Measurements from ENCODE around the gene SLC4A4. TPM values are rescaled to one million over a fixed set of nuclear protein-coding genes. Genes with fewer than 3 reads are reported as not detected.

Gene SLC4A4
- total RNA-seq, 1 donor from 2014 or later, result 41.6 TPM

DNA sequence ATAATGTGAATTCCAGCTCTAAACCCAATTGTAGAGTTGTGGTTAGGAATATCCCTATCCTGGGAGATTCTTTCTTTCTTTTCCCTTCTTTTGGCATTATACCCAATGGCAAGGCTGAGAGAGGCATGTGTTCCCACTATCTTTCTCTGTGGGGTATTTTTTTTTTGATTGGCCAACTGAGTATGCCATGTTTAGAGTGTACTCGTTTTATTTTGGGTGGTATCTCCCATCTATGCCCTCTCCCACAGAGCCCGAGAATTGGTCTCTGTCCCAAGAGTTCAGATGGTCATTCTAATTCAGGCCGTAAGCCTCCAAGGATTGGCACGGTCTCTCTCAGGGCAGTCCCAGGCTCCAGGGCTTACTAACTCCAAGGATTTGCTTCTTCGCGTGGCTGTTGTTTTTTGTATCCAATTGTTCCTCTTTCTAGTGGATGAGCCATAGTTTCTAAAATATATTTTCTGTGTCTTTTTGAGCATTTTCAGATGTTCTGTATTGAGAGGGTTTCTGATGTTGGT lies 198.8 kb downstream of the SLC4A4 start:
- no peak for DNase-seq (ENCODE audit: low read depth)

DNA sequence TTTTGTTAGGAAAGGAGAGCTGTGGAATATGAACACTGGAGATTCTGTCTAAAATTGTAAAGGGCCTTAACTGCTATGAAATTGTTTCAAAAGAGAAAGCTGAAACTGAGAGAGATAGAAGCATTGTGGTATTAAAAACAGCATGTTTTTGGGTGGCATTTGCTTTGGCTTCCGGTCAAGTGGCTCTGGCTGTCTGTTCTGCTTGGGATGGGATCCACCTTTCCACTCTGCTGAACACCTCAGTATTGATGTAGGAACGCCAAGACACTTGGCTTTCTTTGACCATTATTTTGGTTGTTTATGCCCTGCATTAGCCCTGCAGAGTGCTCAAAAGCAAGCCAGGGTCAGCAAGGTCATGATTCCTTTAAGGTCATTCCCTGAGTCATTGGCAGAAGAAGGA lies 199.7 kb downstream of the SLC4A4 start:
- no peak for DNase-seq (ENCODE audit: low read depth)

DNA sequence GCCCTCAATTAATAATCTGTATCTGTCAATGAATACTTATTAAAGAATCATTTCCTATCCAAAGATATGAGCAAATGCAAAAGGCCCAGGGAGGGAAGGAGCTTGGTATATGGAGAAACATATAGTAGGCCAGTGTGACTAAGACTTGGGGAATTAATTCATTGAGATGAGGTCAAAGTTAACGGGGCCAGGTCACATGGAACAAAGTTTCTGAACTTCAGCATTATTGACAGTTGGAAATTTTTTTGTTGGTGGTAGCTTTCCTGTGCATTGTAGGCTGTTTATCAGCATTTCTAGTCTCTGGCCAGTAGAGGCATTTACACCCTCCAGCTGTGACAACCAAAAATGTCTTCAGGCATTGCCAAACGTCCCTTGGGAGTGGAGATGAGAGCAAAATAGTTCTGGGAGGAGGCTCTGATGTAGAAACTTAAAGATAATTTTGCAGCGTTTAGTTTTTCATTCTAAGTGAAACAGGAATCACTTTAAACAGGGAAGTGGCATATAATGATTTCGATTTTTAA lies 202.0 kb downstream of the SLC4A4 start:
- DNase-seq (ENCODE audit: low read depth), result no peak

DNA sequence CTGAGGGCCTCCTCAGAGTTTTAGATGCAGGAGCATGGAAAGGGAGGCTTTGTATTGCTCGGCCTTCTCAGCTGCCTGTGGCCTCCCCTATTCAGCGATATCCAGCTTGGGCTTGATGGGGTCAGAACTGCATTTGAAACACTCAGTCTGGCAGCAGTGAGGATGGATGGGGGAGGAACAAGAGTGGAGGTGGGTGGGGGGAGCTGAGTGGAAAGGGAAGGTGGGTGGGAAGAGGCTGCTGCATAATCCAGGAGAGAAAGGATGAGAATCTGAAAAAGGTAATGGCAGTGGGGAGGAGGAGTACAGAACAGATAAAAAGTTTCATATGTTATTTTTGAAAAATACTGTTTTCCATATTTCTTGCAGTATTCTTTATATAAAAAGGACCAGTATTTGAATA lies 202.7 kb downstream of the SLC4A4 start:
- no peak for DNase-seq (ENCODE audit: low read depth)

DNA sequence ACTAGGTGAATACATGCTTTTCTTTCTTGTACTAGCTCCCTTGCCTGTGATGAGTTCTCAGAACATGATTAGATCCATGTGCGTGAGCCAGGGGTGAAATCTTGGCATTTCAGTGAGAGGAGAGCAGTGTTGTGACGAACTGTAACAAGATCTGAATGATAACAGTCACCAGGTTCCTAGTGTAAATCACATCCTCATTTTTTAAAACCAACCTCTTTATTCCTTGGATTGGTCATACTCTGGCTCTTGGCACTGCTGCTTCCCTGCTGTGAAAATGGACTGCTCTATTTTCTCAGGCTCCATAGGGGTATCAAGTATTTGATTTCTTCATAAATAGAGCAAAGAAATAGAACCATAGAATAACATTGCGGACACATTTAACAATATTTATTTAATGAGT lies 206.3 kb downstream of the SLC4A4 start:
- no peak for DNase-seq (ENCODE audit: low read depth)

DNA sequence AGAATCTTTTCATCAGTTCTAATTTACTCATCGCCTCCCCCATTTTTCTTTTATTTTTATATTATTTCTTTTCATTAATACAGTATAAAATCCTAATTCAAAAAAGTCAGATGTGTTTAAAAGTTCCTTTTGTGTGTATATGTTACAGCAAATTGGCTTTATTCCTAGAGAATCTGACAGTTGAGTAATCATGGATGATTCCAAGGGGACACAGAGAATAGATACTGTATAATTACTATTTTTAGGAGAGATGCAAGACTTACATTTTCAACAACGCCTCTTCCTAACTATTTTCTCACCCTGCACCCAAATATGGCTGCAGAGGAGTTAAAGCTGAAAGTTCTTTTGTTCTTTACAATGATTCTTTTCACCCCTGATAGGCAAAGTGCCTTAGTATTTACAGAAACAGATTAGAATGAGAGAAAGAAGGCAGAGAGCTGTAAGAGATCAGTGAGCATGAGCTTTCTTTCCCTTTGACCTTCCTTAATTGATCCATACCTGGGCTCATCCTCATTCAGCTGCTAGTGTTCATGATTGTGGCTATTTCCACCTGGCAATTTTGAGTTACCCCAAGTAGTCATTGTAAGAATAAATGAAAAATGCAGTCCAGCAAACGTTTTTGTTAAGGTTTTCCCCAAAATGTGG lies 210.8 kb downstream of the SLC4A4 start:
- no peak for DNase-seq (ENCODE audit: low read depth)

DNA sequence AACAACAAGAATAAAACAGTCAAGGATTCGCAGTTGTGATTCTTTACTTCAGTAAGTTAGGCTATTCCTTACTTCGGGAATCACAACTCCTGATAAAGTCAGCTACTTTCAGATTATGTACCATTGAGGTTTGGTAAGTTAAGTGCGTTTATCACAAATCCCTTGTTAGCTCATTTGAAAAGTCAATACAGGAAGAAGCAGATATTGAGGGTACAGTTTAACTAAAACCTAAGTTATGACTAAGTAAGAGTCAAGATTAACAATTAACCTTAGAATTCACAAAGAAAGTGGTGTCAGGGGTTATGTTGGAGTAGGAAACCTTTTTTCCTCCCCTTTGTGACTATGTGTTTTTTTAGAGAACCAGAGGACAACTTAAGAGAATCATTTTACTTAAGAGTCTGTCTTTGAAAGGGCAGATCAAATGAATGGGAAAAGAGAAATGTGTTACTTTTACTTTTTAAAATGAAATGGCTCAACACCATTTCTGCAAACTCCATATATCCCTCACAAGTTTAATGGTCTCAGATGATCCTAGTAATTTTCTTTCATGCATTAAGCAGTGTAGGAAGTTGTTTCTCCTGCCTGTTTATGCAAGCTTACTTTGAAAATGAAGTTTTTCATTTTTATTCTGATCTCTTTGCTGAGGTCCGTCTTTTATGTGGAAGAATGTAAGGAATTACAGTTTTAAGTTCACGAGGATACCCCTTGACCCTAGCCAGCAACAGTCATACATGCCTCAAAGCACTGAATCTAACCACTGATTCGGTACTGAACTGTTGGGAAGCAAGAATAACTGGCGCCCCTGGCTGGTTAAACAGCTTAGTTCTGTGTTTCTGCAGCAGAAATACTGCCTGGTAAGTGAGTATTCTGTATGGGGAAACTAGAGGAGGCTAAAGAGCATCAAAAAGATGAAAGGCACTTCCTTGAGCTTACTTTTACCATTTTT lies 211.7 kb downstream of the SLC4A4 start:
- peak; percentile 89 for DNase-seq (ENCODE audit: low read depth)

DNA sequence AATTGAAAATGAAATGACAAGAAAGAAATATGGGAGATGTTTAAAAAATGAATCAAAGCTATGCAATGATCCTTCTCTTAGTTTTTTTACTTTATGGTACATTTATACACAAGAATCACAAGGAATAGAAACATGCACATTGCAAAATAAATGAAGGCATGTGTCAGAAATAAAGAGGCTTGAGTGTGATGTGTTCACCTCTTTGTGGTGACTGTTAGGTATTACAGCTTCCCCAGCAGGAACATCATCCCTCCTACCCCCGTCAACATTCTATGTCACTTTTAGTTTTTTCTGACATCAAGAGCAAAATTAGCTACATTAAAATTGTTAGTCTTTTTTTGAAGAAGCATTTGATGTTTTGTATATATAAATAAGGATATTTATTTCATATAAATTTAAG lies 214.8 kb downstream of the SLC4A4 start:
- DNase-seq (ENCODE audit: low read depth), result peak; percentile 62

DNA sequence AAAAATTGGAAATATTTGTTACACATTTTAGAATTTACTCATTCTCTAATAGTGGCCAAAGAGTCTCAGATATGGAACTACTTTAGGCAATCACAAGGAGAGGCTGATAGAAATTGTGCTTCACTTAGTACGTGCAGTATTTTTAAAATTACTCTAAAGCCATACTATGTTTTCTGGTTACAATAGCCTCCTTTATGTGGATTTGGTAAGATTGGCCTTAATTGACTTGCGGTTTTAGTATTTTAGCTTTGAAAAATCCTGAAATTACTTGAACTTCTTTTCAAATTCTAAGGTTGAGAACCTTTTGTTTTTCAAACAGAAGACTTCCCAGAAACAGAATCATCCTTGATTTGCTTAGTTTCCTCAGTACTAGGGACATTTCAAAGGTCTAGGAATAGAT lies 215.2 kb downstream of the SLC4A4 start:
- DNase-seq (ENCODE audit: low read depth), result no peak

DNA sequence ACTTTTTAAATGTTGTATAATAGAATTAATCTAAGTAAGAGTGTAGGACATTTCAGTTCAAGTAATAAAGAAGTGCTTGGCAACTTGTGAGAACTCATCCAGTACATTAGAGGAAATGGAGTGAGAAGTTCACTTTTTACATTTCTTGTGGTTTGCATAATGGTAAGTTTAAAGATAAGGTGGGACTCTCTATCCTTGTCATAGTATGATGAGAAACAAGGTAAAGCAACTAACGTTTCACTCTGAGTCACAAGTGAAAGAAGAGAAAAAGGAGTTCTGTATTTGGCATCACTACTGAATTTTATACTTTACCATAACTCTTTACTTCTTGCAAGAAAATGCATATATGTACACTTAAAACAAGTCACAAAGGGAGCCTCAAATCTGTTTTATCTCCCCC lies 219.4 kb downstream of the SLC4A4 start:
- DNase-seq (ENCODE audit: low read depth), result no peak

DNA sequence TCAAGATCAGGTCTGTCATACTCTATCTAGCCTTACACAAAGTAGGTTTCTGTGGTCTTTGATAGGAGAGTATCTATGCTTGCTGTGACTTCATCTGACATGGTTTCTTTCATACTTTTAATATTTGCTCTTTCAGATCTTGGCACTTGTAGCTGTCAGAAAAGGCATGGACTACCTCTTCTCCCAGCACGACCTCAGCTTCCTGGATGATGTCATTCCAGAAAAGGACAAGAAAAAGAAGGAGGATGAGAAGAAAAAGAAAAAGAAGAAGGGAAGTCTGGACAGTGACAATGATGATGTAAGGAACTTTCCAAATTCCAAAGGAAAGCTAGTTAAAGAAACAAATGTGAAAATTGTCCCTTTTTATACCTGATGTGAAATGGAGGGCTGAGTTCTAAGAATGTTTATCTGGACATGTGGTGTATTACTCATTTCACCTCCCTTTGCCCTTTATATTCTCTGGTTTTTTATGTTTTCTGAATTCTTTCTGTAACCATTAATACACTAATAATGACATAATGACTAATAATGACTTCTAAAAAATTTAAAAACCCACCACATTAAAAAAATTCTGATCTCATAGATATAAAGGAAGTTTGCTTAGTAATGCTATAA lies 221.2 kb downstream of the SLC4A4 start:
- peak; percentile 42 for DNase-seq (ENCODE audit: low read depth)

DNA sequence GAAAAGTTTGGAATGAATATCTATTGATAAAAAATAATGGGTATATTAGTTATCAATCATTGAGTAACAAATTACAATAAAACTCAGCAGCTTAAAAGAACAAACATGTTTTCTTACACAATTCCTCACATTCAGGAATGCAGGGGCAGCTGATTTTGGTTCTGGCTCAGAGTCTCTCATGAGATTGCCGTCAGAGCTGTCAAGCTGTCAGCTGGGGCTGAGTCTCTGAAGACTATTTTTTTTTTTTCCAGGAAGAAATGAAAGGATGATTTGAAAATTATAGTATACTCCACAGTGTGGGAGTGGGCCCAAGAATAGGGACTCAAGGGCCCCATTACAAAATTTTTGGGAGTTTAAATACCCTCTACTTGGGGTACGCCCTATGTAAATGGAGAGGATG lies 226.0 kb downstream of the SLC4A4 start:
- no peak for DNase-seq (ENCODE audit: low read depth)

DNA sequence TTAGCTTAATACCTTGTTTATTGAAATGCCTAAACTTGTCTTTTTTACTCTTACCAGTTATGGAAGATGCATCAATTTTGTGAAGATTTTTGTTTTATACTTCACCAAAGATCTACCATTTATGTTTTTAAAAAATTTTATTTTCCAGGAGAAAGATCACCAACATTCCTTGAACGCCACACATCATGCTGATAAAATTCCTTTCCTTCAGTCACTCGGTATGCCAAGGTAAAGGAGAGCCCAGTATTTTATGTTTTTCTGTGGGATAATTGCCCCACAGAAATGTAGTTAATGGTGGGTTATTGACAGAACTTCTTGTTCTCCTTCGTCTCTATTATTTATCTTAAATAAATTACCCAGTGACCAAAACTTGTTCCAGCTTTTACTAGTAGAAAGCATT lies 228.0 kb downstream of the SLC4A4 start:
- DNase-seq (ENCODE audit: low read depth), result no peak

DNA sequence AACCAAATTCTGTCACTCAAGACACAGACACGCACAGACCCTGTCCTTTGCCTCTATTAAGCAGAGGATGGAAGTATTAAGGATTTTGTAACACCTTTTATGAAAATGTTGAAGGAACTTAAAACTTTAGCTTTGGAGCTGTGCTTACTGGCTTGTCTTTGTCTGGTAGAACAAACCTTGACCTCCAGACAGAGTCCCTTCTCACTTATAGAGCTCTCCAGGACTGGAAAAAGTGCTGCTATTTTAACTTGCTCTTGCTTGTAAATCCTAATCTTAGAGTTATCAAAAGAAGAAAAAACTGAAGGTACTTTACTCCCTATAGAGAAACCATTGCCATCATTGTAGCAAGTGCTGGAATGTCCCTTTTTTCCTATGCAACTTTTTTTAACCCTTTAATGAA lies 229.3 kb downstream of the SLC4A4 start:
- DNase-seq (ENCODE audit: low read depth), result no peak

DNA sequence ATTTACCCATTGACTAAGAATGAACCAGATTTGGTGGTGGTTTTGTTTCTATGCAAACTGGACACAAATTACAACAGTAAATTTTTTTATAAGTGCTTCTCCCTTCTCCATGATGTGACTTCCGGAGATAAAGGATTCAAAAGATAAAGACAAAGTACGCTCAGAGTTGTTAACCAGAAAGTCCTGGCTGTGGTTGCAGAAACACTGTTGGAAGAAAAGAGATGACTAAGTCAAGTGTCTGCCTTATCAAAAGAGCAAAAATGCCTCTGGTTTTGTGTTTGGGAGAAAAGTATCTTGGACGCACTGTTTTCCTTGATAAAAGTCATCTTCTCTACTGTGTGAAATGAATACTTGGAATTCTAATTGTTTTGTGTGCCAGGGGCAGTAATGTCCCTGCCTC lies 231.7 kb downstream of the SLC4A4 start:
- no peak for DNase-seq (ENCODE audit: low read depth)

DNA sequence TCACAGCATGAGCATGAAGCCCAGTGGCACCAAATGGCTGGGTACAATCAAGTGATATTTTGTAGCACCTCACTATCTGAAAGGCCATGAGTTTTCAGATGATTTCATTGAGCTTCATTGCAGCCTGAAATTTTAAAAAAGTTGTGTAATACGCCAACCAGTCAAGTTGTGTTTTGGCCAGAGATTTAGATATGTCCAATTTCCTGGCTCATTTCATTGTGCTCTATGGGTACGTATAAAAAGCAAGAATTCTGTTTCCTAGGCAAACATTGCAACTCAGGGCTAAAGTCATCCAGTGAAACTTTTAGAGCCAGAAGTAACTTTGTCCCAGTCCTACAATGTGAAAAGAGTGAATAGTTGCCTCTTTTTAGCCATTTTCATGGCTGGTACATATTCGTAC lies 232.5 kb downstream of the SLC4A4 start:
- DNase-seq (ENCODE audit: low read depth), result no peak

DNA sequence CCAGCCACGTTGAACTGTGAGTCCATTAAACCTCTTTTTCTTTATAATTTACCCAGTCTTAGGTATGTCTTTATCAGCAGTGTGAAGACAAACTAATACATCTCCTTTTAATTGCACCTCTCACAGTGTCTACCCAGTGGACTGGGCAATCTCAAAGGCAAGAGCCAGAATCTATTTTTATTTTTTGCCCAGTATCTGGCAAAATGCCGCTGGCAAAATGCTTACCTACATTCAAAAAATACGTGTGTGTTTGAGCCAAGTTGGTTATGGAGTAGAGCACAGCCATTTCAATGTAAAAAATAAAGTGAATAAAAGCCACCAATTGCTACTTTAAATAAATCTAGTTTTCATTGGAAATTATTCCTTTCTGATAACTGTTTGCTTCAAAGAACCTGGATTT lies 245.2 kb downstream of the SLC4A4 start:
- DNase-seq (ENCODE audit: low read depth), result no peak

DNA sequence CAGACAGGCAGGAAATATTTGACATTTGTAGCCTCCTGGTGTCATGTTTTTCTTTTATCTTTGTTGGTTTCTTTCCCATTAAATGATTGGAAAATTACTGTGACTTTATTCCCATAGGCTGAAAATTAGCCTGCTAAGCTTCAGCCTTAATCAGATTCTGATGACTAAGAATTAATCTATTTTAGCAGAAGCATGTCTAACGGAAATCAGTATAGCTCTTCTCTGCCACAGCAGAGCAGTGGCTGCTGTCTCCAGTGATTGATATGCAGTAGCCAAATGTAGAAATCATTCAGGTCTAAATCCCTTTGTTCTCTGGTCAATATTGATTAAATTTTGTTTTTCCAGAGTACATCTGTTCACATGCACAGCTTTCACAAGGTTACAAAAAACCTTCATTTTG lies 245.8 kb downstream of the SLC4A4 start:
- no peak for DNase-seq (ENCODE audit: low read depth)

DNA sequence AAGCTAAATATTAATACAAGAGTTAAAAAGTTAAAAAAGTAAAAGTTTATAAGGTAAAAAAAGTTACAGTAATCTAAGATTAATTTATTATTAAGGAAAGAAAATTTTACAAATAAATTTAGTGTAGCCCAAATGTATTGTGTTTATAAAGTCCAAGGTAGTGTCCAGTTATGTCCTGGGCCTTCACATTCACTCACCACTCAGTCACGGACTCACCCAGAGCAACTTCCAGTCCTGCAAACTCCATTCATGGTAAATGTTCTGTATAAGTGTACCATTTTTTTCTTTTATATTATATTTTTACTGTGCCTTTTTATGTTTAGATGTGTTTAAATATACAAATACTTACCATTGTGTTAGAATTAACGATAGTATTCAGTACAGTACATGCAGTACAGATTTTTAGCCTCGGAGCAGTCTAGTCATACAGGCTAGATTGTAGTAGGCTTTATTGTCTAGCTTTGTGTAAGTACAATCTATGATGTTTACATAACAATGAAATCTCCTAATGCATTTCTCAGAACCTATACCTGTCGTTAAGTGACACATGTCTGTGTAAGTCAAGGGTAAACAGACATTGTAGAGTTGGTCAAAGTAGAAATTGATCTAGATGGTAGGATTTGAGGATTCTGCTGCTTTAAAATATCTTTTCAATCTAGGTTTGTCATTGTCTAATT lies 247.4 kb downstream of the SLC4A4 start:
- DNase-seq (ENCODE audit: low read depth), result no peak

DNA sequence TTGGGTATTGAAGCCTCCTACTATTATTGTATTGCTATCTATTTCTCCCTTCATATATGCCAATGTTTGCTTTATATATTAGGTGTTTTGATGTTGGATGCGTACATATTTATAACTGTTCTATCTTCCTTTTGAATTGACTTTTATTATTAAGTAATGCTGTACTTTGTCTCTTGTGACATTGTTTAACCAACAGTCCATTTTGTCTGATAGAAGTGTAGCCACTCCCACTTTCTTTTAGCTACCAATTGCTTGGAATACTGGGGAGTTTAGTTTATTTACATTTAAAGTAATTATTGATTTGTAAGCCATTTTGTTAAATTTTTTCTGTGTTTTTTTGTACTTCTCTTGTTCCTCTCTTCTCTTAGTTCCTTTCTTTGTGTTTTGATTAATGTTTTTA lies 249.2 kb downstream of the SLC4A4 start:
- no peak for DNase-seq (ENCODE audit: low read depth)

DNA sequence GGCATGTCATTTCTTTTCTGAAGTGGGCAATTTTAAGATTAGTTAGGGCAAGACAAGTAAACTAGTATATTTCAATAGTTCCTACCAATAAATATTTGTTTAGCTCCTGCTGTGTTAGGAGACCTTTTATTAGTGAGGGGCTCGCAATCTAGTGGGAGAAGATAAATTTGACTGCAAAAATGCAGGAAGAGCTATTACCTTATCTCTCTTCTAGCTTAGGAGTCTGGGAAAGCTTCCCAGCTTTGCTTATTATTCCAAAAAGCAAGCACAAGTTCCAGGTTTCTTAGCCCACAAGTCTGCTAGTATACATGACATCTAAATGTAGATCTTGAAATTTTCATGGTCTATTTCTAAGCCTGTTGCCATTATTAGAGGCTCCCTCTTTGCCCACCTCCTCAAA lies 254.0 kb downstream of the SLC4A4 start:
- DNase-seq (ENCODE audit: low read depth), result no peak

DNA sequence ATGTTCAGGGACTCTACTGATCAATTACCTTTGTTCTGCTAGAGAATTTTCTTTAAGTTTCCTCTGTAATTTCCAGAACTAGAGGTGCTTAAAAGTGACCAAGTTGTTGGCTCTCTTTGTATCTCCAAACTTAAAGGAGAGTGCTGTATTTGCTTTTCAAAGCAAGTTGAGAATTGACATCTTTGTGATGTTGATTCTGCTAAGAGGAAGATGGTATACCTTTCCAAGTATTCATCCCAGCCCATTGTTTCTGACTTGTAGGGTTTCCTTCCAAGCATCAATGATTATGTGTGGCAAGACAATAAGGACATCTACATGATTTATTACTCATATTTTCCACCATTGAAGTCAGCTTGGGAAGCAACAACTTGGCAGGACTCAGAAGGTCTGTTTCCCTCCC lies 254.5 kb downstream of the SLC4A4 start:
- peak; percentile 23 for DNase-seq (ENCODE audit: low read depth)
